Ishikawa (cell line): ENCODE results near the gene PAK5.

ENCODE experiments used
- CEBPB ChIP-seq: IDR thresholded peaks from 2 replicates; pipeline ENCODE4 v1.6.1; 2012
- CREB1 ChIP-seq: IDR thresholded peaks from 2 replicates; pipeline ENCODE4 v1.6.1; 2012; ENCODE audit warnings: low read depth
- EGR1 ChIP-seq: IDR thresholded peaks from 2 replicates; pipeline ENCODE4 v1.6.1; 2012
- EP300 ChIP-seq: IDR thresholded peaks from 2 replicates; pipeline ENCODE4 v1.6.1; 2012; ENCODE audit warnings: borderline replicate concordance
- FOXM1 ChIP-seq: IDR thresholded peaks from 2 replicates; pipeline ENCODE4 v1.6.1; 2012; ENCODE audit warnings: low read depth, borderline replicate concordance
- NFIC ChIP-seq: IDR thresholded peaks from 2 replicates; pipeline ENCODE4 v1.6.1; 2012
- RAD21 ChIP-seq: IDR thresholded peaks from 2 replicates; pipeline ENCODE4 v1.6.1; 2012; ENCODE audit warnings: low read depth
- TAF1 ChIP-seq: IDR thresholded peaks from 2 replicates; pipeline ENCODE4 v1.6.1; 2012; ENCODE audit warnings: low read depth, mild to moderate bottlenecking
- TCF12 ChIP-seq: IDR thresholded peaks from 2 replicates; pipeline ENCODE4 v1.6.1; 2012; ENCODE audit warnings: low read depth
- TEAD4 ChIP-seq: IDR thresholded peaks from 2 replicates; pipeline ENCODE4 v1.6.1; 2012
- YY1 ChIP-seq: IDR thresholded peaks from 2 replicates; pipeline ENCODE4 v1.6.1; 2012; ENCODE audit warnings: low read depth
- ZBTB7A ChIP-seq: IDR thresholded peaks from 2 replicates; pipeline ENCODE4 v1.6.1; 2012; ENCODE audit warnings: low read depth
- TF ChIP-seq, protein P1 (sequence below): IDR thresholded peaks from 2 replicates; pipeline ENCODE4 v1.6.1; 2012
- TF ChIP-seq, protein P2 (sequence below): IDR thresholded peaks from 2 replicates; pipeline ENCODE4 v1.6.1; 2012
- TF ChIP-seq, protein P3 (sequence below): IDR thresholded peaks from 2 replicates; pipeline ENCODE4 v1.6.1; 2012; ENCODE audit warnings: low read depth, mild to moderate bottlenecking

Gene PAK5

DNA sequence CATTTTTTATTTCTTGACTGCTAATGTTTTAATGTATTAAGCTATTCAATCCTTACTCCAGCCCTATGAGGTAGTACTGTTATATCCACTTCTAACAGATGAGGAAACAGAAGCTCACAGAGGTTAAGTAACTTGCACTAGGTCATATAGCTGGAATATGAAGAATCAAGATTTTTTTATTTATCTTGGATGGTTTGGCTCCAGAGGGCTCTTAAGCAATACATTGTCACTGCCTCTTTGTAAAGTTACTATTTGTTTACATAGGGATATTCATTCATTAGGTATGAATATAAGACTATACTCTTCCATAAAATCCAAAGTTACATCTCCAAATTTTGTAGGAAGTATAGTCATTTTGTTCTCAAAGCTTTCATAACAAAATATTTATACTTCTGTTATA lies 210.7 kb downstream of the PAK5 start:
- TF ChIP-seq NFIC (no peak), TAF1 (no peak), TEAD4 (no peak), YY1 (no peak), TCF12 (no peak), EP300 (no peak)
- TF ChIP-seq, protein P1, sequence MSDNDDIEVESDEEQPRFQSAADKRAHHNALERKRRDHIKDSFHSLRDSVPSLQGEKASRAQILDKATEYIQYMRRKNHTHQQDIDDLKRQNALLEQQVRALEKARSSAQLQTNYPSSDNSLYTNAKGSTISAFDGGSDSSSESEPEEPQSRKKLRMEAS, result no peak
- TF ChIP-seq, protein P2, sequence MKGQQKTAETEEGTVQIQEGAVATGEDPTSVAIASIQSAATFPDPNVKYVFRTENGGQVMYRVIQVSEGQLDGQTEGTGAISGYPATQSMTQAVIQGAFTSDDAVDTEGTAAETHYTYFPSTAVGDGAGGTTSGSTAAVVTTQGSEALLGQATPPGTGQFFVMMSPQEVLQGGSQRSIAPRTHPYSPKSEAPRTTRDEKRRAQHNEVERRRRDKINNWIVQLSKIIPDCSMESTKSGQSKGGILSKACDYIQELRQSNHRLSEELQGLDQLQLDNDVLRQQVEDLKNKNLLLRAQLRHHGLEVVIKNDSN, result no peak

DNA sequence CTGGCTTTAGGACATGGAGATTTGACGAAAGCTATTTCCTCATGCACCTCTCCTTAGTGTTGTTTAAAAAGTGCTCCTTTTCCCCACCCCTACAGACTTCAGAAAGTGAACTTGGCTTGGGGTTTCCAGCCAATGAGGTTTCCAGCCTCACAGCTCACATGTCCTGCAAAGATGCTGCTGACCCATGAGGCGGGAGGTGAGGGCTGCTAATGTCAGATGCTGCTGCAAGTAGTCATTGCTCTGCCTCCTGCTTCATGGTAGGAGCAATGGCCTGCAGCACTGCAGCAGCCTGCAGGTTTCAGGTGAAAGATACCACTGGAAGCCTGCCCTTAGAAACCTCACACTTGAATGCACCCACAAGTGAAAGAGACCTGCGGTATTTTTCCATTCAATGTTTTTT lies 211.7 kb downstream of the PAK5 start:
- no peak for TF ChIP-seq RAD21
- TF ChIP-seq, protein P2, result no peak

DNA sequence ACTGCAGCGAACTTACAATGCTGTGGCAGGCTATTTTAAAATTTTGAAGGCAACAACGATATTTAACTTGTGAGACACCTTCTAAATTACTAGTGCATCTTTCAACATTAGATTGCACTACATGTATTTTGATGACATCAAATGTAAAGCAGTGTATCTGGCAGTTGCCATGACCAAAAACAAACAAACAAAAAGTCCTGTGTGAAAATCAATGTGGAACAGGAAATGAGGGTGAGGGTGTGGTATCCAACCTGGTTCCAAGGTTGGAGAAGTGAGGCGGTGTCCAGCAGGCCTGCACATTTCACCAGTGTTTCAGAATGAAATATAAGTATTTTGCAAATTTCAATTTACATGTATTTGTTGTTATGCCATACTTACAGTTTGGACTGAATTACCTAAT lies 212.5 kb downstream of the PAK5 start:
- TF ChIP-seq EP300 (no peak), FOXM1 (no peak), YY1 (no peak), EGR1 (no peak), TAF1 (no peak)
- TF ChIP-seq, protein P1, result no peak

DNA sequence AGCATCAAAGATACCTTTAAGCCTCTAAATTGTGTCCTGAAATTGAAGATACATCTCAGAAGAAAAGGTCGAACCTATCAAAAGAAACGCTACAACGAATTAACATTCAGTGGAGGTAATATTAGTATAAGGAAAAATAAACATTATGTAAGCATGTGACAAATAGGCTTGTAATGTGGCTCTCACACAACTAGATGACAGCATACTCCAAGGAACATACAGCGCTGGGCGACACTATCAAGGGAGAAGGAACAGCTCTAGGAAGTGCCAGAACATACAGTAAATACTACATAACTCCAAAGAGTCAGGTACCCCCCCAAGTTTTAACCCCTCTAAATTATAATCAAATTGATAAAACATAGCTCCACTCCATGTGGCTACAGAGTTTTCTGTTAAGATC lies 220.9 kb downstream of the PAK5 start:
- peak; percentile 56 for TF ChIP-seq RAD21
- no peak for TF ChIP-seq EGR1

DNA sequence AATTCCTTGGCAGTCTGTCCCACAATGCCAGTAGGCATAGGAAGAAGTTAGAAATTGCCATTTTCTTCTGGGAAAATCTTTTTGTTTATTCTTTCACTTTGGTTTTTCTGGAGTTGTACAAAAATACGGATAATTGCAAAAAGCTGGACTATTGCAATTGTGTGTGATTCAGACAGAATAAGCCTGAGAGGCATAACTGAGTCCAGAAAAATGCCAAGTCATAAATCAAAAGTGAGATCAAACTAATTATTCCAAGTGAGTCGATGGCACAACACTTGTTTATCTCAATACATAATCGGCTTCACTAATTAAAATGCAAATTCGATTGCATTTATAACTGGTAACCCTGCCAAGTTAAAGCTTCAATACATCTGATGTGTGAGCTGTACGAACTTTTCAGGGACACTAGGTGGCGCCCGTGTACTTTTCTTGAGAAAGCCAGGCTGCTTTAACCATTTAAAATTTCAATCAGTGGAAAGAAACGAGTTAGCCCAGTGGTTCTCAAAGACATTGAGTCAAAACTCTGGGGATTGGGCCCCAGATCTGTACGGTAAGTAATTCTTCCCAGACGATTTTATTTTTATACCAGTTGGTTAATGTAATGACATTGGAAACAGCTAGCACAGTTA lies 221.9 kb downstream of the PAK5 start:
- TF ChIP-seq RAD21, result peak; percentile 89
- no peak for TF ChIP-seq CREB1

DNA sequence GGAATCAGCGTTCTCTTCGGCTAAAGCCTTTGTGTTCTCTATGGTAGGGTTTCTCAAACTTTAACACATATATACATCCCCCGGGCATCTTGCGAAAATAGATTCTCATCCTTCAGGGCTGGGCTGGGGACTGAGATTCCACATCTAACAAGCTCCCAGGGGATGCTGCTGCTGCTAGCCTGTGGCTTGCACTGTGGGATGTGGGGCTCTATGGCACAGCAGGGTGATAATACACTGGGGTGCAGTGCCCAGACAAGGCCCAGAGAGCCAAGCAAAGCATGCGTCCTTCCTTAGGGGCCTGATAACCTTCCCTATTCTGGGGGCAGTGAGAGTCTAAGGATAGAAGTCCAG lies 222.4 kb downstream of the PAK5 start:
- no peak for TF ChIP-seq EGR1
- TF ChIP-seq EP300, result no peak
- no peak for TF ChIP-seq TAF1
- no peak for TF ChIP-seq CREB1

DNA sequence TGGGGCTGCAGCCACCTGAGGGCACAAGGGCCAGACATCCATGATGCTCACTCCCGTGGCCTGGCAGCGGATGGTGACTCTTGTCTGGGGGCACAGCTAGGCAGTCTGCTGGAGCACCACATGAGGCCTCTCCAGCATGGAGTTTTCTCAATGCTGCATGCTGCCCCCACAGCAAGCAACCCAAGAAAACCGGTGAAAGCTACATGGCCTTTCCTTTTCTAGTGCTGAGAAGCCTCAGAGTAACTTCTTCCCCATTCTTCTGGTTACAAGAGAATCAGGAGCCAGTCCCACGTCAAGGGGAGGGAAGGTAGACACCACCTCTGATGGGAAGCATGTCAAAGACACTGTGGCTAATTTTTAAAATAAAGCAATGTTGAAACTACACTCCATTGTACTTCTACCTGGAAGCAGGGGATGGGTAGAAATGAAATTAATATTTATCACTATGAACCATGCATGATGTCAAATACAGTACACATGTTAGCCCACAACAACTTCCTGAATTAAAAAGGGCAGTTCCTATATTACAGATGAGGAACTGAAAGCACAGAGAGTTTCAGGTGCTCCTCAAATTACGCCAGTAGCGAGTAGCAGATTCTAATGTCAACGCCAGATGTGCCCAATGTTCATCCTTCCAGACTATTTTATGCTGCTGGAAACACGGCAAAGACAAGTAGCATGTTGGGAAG lies 223.0 kb downstream of the PAK5 start:
- TF ChIP-seq, protein P3, sequence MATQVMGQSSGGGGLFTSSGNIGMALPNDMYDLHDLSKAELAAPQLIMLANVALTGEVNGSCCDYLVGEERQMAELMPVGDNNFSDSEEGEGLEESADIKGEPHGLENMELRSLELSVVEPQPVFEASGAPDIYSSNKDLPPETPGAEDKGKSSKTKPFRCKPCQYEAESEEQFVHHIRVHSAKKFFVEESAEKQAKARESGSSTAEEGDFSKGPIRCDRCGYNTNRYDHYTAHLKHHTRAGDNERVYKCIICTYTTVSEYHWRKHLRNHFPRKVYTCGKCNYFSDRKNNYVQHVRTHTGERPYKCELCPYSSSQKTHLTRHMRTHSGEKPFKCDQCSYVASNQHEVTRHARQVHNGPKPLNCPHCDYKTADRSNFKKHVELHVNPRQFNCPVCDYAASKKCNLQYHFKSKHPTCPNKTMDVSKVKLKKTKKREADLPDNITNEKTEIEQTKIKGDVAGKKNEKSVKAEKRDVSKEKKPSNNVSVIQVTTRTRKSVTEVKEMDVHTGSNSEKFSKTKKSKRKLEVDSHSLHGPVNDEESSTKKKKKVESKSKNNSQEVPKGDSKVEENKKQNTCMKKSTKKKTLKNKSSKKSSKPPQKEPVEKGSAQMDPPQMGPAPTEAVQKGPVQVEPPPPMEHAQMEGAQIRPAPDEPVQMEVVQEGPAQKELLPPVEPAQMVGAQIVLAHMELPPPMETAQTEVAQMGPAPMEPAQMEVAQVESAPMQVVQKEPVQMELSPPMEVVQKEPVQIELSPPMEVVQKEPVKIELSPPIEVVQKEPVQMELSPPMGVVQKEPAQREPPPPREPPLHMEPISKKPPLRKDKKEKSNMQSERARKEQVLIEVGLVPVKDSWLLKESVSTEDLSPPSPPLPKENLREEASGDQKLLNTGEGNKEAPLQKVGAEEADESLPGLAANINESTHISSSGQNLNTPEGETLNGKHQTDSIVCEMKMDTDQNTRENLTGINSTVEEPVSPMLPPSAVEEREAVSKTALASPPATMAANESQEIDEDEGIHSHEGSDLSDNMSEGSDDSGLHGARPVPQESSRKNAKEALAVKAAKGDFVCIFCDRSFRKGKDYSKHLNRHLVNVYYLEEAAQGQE, result no peak
- TF ChIP-seq ZBTB7A (no peak), TAF1 (no peak), NFIC (no peak), TCF12 (no peak), CEBPB (no peak), TEAD4 (no peak), RAD21 (no peak), FOXM1 (no peak), CREB1 (no peak), YY1 (no peak)
- TF ChIP-seq, protein P1, result no peak
- TF ChIP-seq, protein P2, result no peak

DNA sequence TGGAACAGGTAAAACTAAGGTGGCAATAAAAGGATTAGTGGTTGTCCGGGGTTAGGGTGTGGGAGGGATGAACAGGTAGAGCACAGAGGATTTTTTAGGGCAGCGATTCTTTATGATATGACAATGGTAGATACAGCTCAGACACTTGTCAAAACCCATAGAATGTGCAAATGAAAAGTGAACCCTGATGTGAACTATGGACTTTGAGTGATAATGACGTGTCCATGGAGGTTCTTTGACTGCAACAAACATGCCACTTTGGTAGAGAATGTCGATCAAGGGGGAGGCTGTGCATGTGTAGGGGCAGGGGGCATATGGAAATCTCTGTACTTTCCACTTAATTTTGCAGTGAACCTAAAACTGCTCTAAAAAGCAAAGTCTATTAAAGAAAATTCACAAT lies 223.8 kb downstream of the PAK5 start:
- TF ChIP-seq YY1, result no peak
- TF ChIP-seq TCF12, result no peak
- no peak for TF ChIP-seq RAD21
- no peak for TF ChIP-seq EGR1
- TF ChIP-seq TAF1, result no peak
- TF ChIP-seq, protein P1, result no peak
- TF ChIP-seq TEAD4, result no peak
- TF ChIP-seq, protein P3, result no peak
- TF ChIP-seq, protein P2, result no peak
- no peak for TF ChIP-seq CREB1
- no peak for TF ChIP-seq NFIC
- TF ChIP-seq EP300, result no peak
- no peak for TF ChIP-seq CEBPB
- no peak for TF ChIP-seq FOXM1
- no peak for TF ChIP-seq ZBTB7A
